ENCODE data around the gene FGF14. TPM values are rescaled to one million over a fixed set of nuclear protein-coding genes. Genes with fewer than 3 reads are reported as not detected.

Gene FGF14
- total RNA-seq, 1 donor from 2014 or later: 0.22 TPM

GRCh38 chr13:102233566-102234208, 168.2 kb downstream of the FGF14 start:
- H3K4me3 Mint-ChIP-seq (ENCODE audit: unreplicated experiment): no peak overlapping the region
- H3K36me3 Mint-ChIP-seq (ENCODE audit: low read depth): no peaks in the 10 kb centered on the region
- no peak overlapping the region for H3K27ac Mint-ChIP-seq (ENCODE audit: unreplicated experiment)
- H3K4me1 Mint-ChIP-seq (ENCODE audit: low read depth): no peaks in the 10 kb centered on the region
- no peak for TF ChIP-seq CTCF (IDR thresholded peaks at IDR 0.05)
- no peaks in the 10 kb centered on the region for H3K9me3 Mint-ChIP-seq (ENCODE audit: low read depth)
- H3K27me3 Mint-ChIP-seq (ENCODE audit: low read depth): peaks cover 3% of the 10 kb centered on the region
- DNase-seq (ENCODE audit: low spot score): no peak

DNA sequence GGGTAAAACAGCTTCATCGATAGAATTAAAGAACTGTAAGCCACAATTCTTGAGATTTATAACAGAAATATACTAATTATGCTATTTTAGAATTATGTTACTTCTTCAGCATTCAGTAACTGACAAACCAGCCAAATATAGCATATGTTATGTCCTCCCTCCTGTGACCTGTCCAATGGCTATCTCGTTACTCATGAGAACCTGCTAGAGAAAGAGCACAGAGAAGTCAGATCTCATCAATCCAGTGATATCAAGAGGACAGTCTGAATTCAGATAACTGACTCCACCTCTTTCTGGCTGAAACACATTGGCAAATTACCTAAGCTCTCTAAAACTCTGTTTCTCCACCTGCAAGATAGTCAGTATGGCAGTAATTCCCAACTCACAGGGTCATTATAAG, 170.4 kb downstream of the FGF14 start:
- Mint-ChIP-seq H3K27ac (ENCODE audit: unreplicated experiment) (no peak overlapping the region), H3K4me3 (ENCODE audit: unreplicated experiment) (no peak overlapping the region), H3K36me3 (ENCODE audit: low read depth) (no peaks in the 10 kb centered on the region), H3K27me3 (ENCODE audit: low read depth) (peaks cover 11% of the 10 kb centered on the region), H3K4me1 (ENCODE audit: low read depth) (no peaks in the 10 kb centered on the region), H3K9me3 (ENCODE audit: low read depth) (no peaks in the 10 kb centered on the region)
- no peak for DNase-seq (ENCODE audit: low spot score)
- no peak for TF ChIP-seq CTCF (IDR thresholded peaks at IDR 0.05)

GRCh38 chr13:102227741-102228140, 174.1 kb downstream of the FGF14 start:
- no peak for TF ChIP-seq CTCF (IDR thresholded peaks at IDR 0.05)
- no peak overlapping the region for H3K4me3 Mint-ChIP-seq (ENCODE audit: unreplicated experiment)
- H3K36me3 Mint-ChIP-seq (ENCODE audit: low read depth): no peaks in the 10 kb centered on the region
- no peaks in the 10 kb centered on the region for H3K9me3 Mint-ChIP-seq (ENCODE audit: low read depth)
- H3K4me1 Mint-ChIP-seq (ENCODE audit: low read depth): no peaks in the 10 kb centered on the region
- peaks cover 19% of the 10 kb centered on the region for H3K27me3 Mint-ChIP-seq (ENCODE audit: low read depth)
- DNase-seq (ENCODE audit: low spot score): no peak
- no peak overlapping the region for H3K27ac Mint-ChIP-seq (ENCODE audit: unreplicated experiment)

- no peaks in the 10 kb centered on the region for H3K4me1 Mint-ChIP-seq (ENCODE audit: low read depth)
- H3K27ac Mint-ChIP-seq (ENCODE audit: unreplicated experiment): no peak overlapping the region
- no peak for TF ChIP-seq CTCF (IDR thresholded peaks at IDR 0.05)
- H3K9me3 Mint-ChIP-seq (ENCODE audit: low read depth): no peaks in the 10 kb centered on the region
- H3K27me3 Mint-ChIP-seq (ENCODE audit: low read depth): peaks cover 19% of the 10 kb centered on the region
- H3K4me3 Mint-ChIP-seq (ENCODE audit: unreplicated experiment): no peak overlapping the region
- no peaks in the 10 kb centered on the region for H3K36me3 Mint-ChIP-seq (ENCODE audit: low read depth)
- DNase-seq (ENCODE audit: low spot score): no peak
Observed at GRCh38 chr13:102226591-102226990, 175.3 kb downstream of the FGF14 start.

DNA sequence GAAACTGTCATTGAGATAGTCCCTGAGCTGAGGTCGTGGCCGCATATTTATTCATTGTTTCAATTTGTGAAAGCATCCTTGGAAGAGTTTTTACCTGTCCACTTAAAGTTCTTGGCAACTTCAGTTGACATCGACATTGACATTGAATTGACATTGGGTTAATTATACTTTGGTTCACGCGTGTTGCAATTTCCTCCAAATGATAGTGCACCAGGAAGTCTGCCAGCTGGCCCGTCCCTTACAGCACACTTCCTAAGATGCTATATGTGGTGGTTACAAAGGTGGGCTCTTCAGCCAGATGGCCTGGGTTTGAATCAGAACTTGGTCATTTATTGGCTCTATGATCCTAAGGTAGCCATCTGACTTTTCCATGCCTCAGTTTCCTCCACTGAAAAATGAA, 176.0 kb downstream of the FGF14 start:
- Mint-ChIP-seq H3K4me3 (ENCODE audit: unreplicated experiment) (no peak overlapping the region), H3K4me1 (ENCODE audit: low read depth) (no peaks in the 10 kb centered on the region), H3K36me3 (ENCODE audit: low read depth) (no peaks in the 10 kb centered on the region), H3K27me3 (ENCODE audit: low read depth) (peaks cover 16% of the 10 kb centered on the region), H3K9me3 (ENCODE audit: low read depth) (no peaks in the 10 kb centered on the region), H3K27ac (ENCODE audit: unreplicated experiment) (no peak overlapping the region)
- no peak for TF ChIP-seq CTCF (IDR thresholded peaks at IDR 0.05)
- DNase-seq (ENCODE audit: low spot score): no peak

Data from chondrocyte (in vitro differentiated cells).